WTC11 (cell line): ENCODE results near the gene CNTRL. TPM values are rescaled to one million over a fixed set of nuclear protein-coding genes. Genes with fewer than 3 reads are reported as not detected.

Experiments
- ATAC-seq: fragments of 200-7000 bp; cut with Tn5 transposase; 2 replicates; pipeline ENCODE4 v1.10.0; 2021; ENCODE audit warnings: mild to moderate bottlenecking, moderate library complexity
- CTCF ChIA-PET: fragments of 300-600 bp; sonication (Branson Sonifier 250); formaldehyde crosslinking; loops from one replicate; lab custom pipeline; 2021; ENCODE audit warnings: antibody characterized with exemption; lab: Charles Lee
- POLR2A ChIA-PET: fragments of 350-600 bp; sonication (Branson Sonifier 250); formaldehyde crosslinking; loops from one replicate; lab custom pipeline; 2021; ENCODE audit warnings: antibody characterized with exemption; lab: Charles Lee
- DNase-seq: peaks from one replicate; pipeline ENCODE4 v3.0.0; 2021; ENCODE audit warnings: low spot score
- H3K27ac Mint-ChIP-seq: 2 replicates; pipeline ENCODE4 v1.8.0; 2021; ENCODE audit warnings: mixed read lengths
- H3K27me3 Mint-ChIP-seq: 2 replicates; pipeline ENCODE4 v1.8.0; 2021; ENCODE audit warnings: low read depth, mild to moderate bottlenecking, moderate library complexity, mixed read lengths
- H3K36me3 Mint-ChIP-seq: 2 replicates; pipeline ENCODE4 v1.8.0; 2021; ENCODE audit warnings: mixed read lengths
- H3K4me1 Mint-ChIP-seq: 2 replicates; pipeline ENCODE4 v1.8.0; 2022; ENCODE audit warnings: mixed read lengths
- H3K4me3 Mint-ChIP-seq: 2 replicates; pipeline ENCODE4 v1.8.0; 2021; ENCODE audit warnings: mild to moderate bottlenecking, moderate library complexity, mixed read lengths
- H3K9me3 Mint-ChIP-seq: 2 replicates; pipeline ENCODE4 v1.8.0; 2021; ENCODE audit warnings: mixed read lengths
- CREB1 ChIP-seq: sonication (generic); formaldehyde crosslinking; IDR thresholded peaks from 2 replicates; pipeline ENCODE4 v1.8.0; 2023; ENCODE audit warnings: mild to moderate bottlenecking, missing genetic modification reagents
- E2F1 ChIP-seq: sonication (generic); formaldehyde crosslinking; IDR thresholded peaks from 2 replicates; pipeline ENCODE4 v1.8.0; 2022; ENCODE audit warnings: mild to moderate bottlenecking, missing genetic modification reagents
- FOXK1 ChIP-seq: sonication (generic); formaldehyde crosslinking; IDR thresholded peaks from 2 replicates; pipeline ENCODE4 v1.8.0; 2022; ENCODE audit warnings: mild to moderate bottlenecking, moderate library complexity, missing genetic modification reagents
- FOXP1 ChIP-seq: sonication (generic); formaldehyde crosslinking; IDR thresholded peaks from 2 replicates; pipeline ENCODE4 v1.8.0; 2022; ENCODE audit warnings: missing genetic modification reagents, mild to moderate bottlenecking, moderate library complexity, borderline replicate concordance
- GABPB1 ChIP-seq: sonication (generic); formaldehyde crosslinking; IDR thresholded peaks from 2 replicates; pipeline ENCODE4 v1.8.1; 2023; ENCODE audit warnings: mild to moderate bottlenecking, missing genetic modification reagents
- GTF2I ChIP-seq: fragments of 250-450 bp; sonication (Bioruptor Pico); conservative IDR thresholded peaks from 2 replicates; pipeline ENCODE4 v1.4.0; 2021; ENCODE audit warnings: mild to moderate bottlenecking
- HMGA2 ChIP-seq: fragments of 250-450 bp; sonication (Bioruptor Pico); IDR thresholded peaks from 2 replicates; pipeline ENCODE4 v1.4.0; 2021; ENCODE audit warnings: mild to moderate bottlenecking, moderate library complexity
- KAT7 ChIP-seq: sonication (generic); formaldehyde crosslinking; IDR thresholded peaks from 2 replicates; pipeline ENCODE4 v1.8.1; 2023; ENCODE audit warnings: missing genetic modification reagents, mild to moderate bottlenecking, borderline replicate concordance
- MXD4 ChIP-seq: fragments of 250-450 bp; sonication (Bioruptor Pico); IDR thresholded peaks from 2 replicates; pipeline ENCODE4 v1.8.0; 2021; ENCODE audit warnings: mild to moderate bottlenecking, moderate library complexity, borderline replicate concordance
- MYBL2 ChIP-seq: sonication (generic); formaldehyde crosslinking; IDR thresholded peaks from 2 replicates; pipeline ENCODE4 v1.8.1; 2023; ENCODE audit warnings: mild to moderate bottlenecking, moderate library complexity, missing genetic modification reagents
- NR1H2 ChIP-seq: sonication (generic); formaldehyde crosslinking; IDR thresholded peaks from 2 replicates; pipeline ENCODE4 v1.9.0; 2021; ENCODE audit warnings: mild to moderate bottlenecking, moderate library complexity, missing genetic modification reagents
- NR3C1 ChIP-seq: sonication (generic); formaldehyde crosslinking; conservative IDR thresholded peaks from 2 replicates; pipeline ENCODE4 v1.8.1; 2023; ENCODE audit warnings: low read depth, mild to moderate bottlenecking, missing genetic modification reagents
- RORB ChIP-seq: fragments of 250-450 bp; sonication (Bioruptor Pico); IDR thresholded peaks from 2 replicates; pipeline ENCODE4 v1.9.0; 2021; ENCODE audit warnings: mild to moderate bottlenecking
- TEAD1 ChIP-seq: sonication (generic); formaldehyde crosslinking; IDR thresholded peaks from 2 replicates; pipeline ENCODE4 v1.8.0; 2022; ENCODE audit warnings: mild to moderate bottlenecking, missing genetic modification reagents
- ZNF423 ChIP-seq: fragments of 250-450 bp; sonication (Bioruptor Pico); IDR thresholded peaks from 2 replicates; pipeline ENCODE4 v2.1.2; 2022; ENCODE audit warnings: mild to moderate bottlenecking, moderate library complexity
- ZNF671 ChIP-seq: fragments of 250-450 bp; sonication (Bioruptor Pico); IDR thresholded peaks from 2 replicates; pipeline ENCODE4 v1.8.0; 2021; ENCODE audit warnings: mild to moderate bottlenecking
- total RNA-seq: library from RNA; stranded (reverse); gene quantifications from 3 replicates; pipeline ENCODE4 v1.2.3, GENCODE V29; 2021
- TF ChIP-seq, protein P1 (sequence below): fragments of 250-450 bp; sonication (Bioruptor Pico); IDR thresholded peaks from 2 replicates; pipeline ENCODE4 v2.1.2; 2022; ENCODE audit warnings: mild to moderate bottlenecking, moderate library complexity
- TF ChIP-seq, protein P2 (sequence below): fragments of 250-450 bp; sonication (Bioruptor Pico); IDR thresholded peaks from 2 replicates; pipeline ENCODE4 v1.9.0; 2021; ENCODE audit warnings: mild to moderate bottlenecking
- TF ChIP-seq, protein P3 (sequence below): fragments of 250-450 bp; sonication (Bioruptor Pico); IDR thresholded peaks from 2 replicates; pipeline ENCODE4 v1.8.0; 2021; ENCODE audit warnings: mild to moderate bottlenecking

The CNTRL gene
- total RNA-seq, 1 experiment from 2014 or later, result 13.3 TPM

DNA sequence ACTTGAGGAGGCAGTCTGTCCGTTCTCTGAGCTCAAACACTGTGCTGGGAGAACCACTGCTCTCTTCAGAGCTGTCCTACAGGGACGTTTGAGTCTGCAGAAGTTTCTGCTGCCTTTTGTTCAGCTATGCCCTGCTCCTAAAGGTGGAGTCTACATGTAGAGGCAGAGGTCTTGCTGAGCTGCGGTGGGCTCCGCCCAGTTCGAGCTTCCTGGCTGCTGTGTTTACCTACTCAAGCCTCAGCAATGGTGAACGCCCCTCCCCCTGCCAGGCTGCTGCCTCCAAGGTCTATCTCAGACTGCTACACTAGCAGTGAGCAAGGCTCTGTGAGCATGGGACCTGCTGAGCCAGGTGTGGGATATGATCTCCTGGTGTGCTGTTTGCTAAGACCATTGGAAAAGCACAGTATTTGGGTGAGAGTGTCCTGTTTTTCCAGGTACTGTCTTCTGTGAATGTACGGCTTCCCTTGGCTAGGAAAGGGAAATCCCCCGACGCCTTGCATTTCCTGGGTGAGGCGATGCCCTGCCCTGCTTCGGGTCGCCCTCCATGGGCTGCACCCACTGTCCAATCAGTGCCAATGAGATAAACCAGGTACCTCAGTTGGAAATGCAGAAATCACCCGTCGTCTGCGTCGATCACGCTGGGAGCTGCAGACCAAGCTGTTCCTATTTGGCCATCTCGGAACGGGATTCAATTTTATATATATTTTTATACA is 58.5 kb downstream of the CNTRL start:
- peaks cover 10% of the 10 kb centered on the region for H3K9me3 Mint-ChIP-seq
- CTCF ChIA-PET, result interaction anchor here (1.4 to 1.5 kb wide), 2 partner anchors 12 to 37 kb away, joined by 3 to 5 read pairs; no protein-coding TSS in a partner anchor
- POLR2A ChIA-PET, result interaction anchor here (1.1 kb wide), 1 partner anchor 12 kb away, joined by 3 read pairs; no protein-coding TSS in a partner anchor
- no peak overlapping the region; the same call in 1 of the 2 replicates for H3K27ac Mint-ChIP-seq
- H3K4me1 Mint-ChIP-seq, result peaks cover 31% of the 10 kb centered on the region
- peak; percentile 68 for DNase-seq
- peak; percentile 77 for ATAC-seq
- peaks cover 9% of the 10 kb centered on the region for H3K36me3 Mint-ChIP-seq
- TF ChIP-seq FOXK1 (CRISPR knock-in tag), result peak; percentile 58; the same call in 1 of the 2 replicates
- TF ChIP-seq CREB1 (CRISPR knock-in tag), result no peak
- TF ChIP-seq HMGA2, result no peak
- no peak for TF ChIP-seq KAT7 (CRISPR knock-in tag)
- TF ChIP-seq, protein P1, sequence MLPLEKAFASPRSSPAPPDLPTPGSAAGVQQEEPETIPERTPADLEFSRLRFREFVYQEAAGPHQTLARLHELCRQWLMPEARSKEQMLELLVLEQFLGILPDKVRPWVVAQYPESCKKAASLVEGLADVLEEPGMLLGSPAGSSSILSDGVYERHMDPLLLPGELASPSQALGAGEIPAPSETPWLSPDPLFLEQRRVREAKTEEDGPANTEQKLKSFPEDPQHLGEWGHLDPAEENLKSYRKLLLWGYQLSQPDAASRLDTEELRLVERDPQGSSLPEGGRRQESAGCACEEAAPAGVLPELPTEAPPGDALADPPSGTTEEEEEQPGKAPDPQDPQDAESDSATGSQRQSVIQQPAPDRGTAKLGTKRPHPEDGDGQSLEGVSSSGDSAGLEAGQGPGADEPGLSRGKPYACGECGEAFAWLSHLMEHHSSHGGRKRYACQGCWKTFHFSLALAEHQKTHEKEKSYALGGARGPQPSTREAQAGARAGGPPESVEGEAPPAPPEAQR (CRISPR knock-in tag), result no peak
- no peak for TF ChIP-seq NR1H2
- TF ChIP-seq, protein P2, sequence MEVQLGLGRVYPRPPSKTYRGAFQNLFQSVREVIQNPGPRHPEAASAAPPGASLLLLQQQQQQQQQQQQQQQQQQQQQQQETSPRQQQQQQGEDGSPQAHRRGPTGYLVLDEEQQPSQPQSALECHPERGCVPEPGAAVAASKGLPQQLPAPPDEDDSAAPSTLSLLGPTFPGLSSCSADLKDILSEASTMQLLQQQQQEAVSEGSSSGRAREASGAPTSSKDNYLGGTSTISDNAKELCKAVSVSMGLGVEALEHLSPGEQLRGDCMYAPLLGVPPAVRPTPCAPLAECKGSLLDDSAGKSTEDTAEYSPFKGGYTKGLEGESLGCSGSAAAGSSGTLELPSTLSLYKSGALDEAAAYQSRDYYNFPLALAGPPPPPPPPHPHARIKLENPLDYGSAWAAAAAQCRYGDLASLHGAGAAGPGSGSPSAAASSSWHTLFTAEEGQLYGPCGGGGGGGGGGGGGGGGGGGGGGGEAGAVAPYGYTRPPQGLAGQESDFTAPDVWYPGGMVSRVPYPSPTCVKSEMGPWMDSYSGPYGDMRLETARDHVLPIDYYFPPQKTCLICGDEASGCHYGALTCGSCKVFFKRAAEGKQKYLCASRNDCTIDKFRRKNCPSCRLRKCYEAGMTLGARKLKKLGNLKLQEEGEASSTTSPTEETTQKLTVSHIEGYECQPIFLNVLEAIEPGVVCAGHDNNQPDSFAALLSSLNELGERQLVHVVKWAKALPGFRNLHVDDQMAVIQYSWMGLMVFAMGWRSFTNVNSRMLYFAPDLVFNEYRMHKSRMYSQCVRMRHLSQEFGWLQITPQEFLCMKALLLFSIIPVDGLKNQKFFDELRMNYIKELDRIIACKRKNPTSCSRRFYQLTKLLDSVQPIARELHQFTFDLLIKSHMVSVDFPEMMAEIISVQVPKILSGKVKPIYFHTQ (CRISPR knock-in tag), result no peak
- TF ChIP-seq NR3C1, result no peak
- no peak for TF ChIP-seq TEAD1 (CRISPR knock-in tag)
- TF ChIP-seq MXD4 (CRISPR knock-in tag), result no peak
- peak; percentile 73; the same call in 1 of the 2 replicates for TF ChIP-seq FOXP1 (CRISPR knock-in tag)
- 0 out of 2 replicates have a peak, but pooled peaks have one; percentile 31 for TF ChIP-seq ZNF423
- no peak for TF ChIP-seq ZNF671 (CRISPR knock-in tag)
- no peak for TF ChIP-seq GABPB1
- H3K27me3 Mint-ChIP-seq, result no peaks in the 10 kb centered on the region
- no peak overlapping the region for H3K4me3 Mint-ChIP-seq

DNA sequence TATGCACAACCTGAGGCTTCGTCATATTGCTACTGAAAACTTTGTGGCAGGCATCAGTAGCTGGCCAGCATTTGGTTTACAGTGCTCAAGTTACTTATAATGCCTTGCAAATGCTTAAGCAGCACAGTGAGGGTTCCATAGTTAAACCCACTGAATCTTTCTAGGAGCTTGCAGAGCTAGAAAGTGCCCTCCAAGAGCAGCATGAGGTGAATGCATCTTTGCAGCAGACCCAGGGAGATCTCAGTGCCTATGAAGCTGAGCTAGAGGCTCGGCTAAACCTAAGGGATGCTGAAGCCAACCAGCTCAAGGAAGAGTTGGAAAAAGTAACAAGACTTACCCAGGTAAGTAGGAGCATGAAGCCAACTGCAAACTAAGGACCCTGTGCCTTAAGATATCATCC is 60.9 kb downstream of the CNTRL start:
- H3K27ac Mint-ChIP-seq, result no peak overlapping the region
- H3K36me3 Mint-ChIP-seq, result no peaks in the 10 kb centered on the region
- CTCF ChIA-PET, result interaction anchor here (1.0 to 1.6 kb wide), 2 partner anchors 14 to 76 kb away, joined by 6 read pairs; no protein-coding TSS in a partner anchor
- TF ChIP-seq MYBL2 (CRISPR knock-in tag), result no peak
- TF ChIP-seq RORB (CRISPR knock-in tag), result no peak
- TF ChIP-seq GTF2I (CRISPR knock-in tag), result no peak
- TF ChIP-seq E2F1 (CRISPR knock-in tag), result no peak
- no peaks in the 10 kb centered on the region for H3K27me3 Mint-ChIP-seq
- H3K4me3 Mint-ChIP-seq, result no peak overlapping the region
- POLR2A ChIA-PET, result no interaction called here
- peak; percentile 86 for ATAC-seq
- no peaks in the 10 kb centered on the region for H3K9me3 Mint-ChIP-seq
- no peak for DNase-seq
- peaks cover 31% of the 10 kb centered on the region for H3K4me1 Mint-ChIP-seq

GRCh38 chr9:121138561-121138960 is 63.8 kb downstream of the CNTRL start:
- CTCF ChIA-PET, result no interaction called here
- Mint-ChIP-seq H3K4me3 (no peak overlapping the region), H3K4me1 (peaks cover 22% of the 10 kb centered on the region), H3K9me3 (no peaks in the 10 kb centered on the region), H3K27me3 (no peaks in the 10 kb centered on the region), H3K27ac (no peak overlapping the region), H3K36me3 (peaks cover 11% of the 10 kb centered on the region; the same call in 1 of the 2 replicates)
- ATAC-seq (no peak), DNase-seq (no peak)
- TF ChIP-seq FOXP1 (CRISPR knock-in tag) (no peak), GTF2I (CRISPR knock-in tag) (no peak)
- TF ChIP-seq, protein P3, sequence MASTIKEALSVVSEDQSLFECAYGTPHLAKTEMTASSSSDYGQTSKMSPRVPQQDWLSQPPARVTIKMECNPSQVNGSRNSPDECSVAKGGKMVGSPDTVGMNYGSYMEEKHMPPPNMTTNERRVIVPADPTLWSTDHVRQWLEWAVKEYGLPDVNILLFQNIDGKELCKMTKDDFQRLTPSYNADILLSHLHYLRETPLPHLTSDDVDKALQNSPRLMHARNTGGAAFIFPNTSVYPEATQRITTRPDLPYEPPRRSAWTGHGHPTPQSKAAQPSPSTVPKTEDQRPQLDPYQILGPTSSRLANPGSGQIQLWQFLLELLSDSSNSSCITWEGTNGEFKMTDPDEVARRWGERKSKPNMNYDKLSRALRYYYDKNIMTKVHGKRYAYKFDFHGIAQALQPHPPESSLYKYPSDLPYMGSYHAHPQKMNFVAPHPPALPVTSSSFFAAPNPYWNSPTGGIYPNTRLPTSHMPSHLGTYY (CRISPR knock-in tag), result no peak
- POLR2A ChIA-PET, result no interaction called here
